GM19452 (cell line): ENCODE results near the gene RBM8A.

Source experiments
- ATAC-seq: cut with Tn5 transposase; IDR thresholded peaks from one replicate; pipeline ENCODE4 v1.9.1; 2021; ENCODE audit not compliant: unreplicated experiment

Gene RBM8A

GRCh38 chr1:145884675-145885074 is 42.6 kb downstream of the RBM8A start:
- ATAC-seq: no peak

DNA sequence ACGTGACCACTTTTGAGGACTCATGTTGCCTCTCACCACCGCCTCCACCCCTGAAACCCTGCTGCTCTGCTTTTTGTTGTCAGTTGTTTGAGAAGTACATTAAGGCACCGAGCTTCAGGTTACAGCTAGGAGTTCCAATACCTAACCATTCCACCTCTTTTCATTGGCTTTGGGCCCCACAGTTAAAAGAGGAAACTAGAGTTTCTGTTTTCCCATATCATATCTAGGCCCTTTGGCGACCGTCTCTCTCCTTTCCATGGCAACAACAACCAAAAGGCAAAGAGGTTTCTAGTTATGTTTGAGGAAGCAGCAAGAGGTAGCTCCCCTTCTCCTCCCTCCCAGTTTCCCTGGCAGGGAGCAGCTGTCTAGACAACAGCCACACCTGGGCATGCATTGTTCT is 47.5 kb downstream of the RBM8A start:
- ATAC-seq: no peak

DNA sequence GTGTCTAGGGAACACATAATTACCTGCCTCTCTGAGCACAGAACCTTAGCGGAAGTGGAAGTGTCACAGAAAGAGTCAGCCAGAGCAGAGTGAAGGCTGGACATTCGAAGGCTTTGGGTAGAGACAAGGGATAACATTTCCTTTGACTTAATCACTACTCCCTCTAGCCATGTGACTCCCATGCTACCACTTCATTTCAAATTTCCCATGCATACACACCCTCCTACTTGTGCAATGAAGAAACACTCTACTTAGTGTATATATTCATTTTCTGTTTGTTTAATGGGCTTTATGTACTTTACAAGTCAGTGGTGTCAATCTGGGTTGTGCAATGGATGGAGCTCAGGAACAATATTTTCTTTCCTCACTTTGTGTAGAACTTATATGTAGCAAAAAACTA is 48.6 kb downstream of the RBM8A start:
- no peak for ATAC-seq

- ATAC-seq: no peak
Observed at GRCh38 chr1:145877923-145878486, 49.3 kb downstream of the RBM8A start.

DNA sequence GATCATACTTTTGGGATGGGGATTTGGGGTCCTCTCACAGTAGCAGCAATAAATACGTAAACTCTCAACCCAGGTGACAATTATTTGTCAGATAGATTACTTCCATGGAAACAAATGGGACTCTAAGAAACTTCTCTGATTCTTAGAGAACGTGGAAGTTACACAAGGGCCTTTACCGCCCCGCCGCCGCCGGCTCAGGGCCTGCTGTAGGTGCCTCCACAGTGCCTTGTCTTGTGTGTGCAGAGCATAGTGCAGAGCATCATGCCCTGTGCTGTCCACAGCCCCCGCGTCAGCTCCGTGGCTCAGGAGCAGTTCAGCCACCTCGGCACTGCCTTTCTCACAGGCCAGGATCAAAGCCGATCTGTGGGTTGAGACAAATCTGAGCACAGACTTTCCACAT is 52.6 kb downstream of the RBM8A start:
- ATAC-seq: no peak

DNA sequence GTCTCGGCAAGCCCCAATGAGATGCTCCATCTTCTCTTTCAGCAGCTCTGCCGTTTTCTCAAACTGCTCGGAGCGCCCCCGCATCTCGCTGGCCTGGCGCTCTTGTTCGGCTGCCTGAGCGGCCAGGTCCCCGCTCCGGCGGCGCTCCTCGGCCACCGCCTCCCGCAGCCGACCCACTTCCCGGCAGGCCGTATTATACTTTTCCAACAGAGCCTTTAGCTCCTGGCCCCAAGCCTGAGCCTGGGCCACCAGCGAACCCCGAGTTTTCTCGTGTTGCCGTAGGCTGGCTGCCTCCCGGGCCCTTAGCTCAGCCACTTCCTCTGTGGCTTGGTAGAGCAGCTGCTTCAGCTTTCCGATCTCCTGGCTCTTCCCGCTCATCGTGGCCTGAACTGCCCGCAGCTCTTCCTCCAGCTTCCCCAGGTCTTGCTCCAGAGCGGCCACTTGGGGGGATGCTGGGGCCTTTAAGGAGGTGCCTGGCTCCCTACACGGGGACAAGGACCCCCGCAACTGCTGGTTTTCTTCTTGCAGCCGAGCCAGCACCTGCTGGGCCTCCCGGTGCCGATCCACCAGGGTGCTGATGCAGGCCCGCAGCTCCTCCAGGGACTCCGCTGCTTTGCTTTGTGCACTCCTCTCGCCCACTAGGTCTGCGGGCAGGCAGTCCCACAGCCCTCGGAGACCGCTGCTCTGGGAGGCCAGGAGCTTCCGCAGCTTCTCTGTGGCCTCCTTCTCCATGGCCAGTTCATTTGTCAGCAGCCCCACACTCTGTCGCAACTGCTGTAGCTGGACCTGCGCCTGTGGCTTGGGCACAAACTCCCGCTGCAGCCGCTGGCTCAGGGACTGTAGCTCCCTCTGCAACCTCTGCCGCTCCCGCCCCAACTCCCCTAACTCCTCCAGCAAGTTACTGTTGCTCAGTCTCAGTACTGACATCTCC is 55.0 kb downstream of the RBM8A start:
- ATAC-seq: no peak
